Brain microvascular endothelial cell (primary cell): ENCODE data around the gene SKOR1.

ENCODE experiments used
- DNase-seq: peaks from one replicate; pipeline ENCODE4 v3.0.0-alpha.2; 2020
- H3K27ac ChIP-seq: fragments of 250-450 bp; sonication (Bioruptor Pico); 2 replicates; pipeline ENCODE4 v1.5.1; 2020; ENCODE audit warnings: mild to moderate bottlenecking, moderate library complexity
- H3K27me3 ChIP-seq: fragments of 250-450 bp; sonication (Bioruptor Pico); replicated peaks from 2 replicates; pipeline ENCODE4 v1.5.1; 2020; ENCODE audit warnings: mild to moderate bottlenecking
- H3K36me3 ChIP-seq: fragments of 250-450 bp; sonication (Bioruptor Pico); replicated peaks from 2 replicates; pipeline ENCODE4 v1.5.1; 2020; ENCODE audit warnings: mild to moderate bottlenecking
- H3K4me3 ChIP-seq: 2 replicates; pipeline ENCODE4 v1.5.1; 2011; ENCODE audit warnings: low read depth, mild to moderate bottlenecking, control low read depth, low read length, moderate library complexity
- CTCF ChIP-seq: IDR thresholded peaks from 2 replicates; pipeline ENCODE4 v1.5.1; 2011; ENCODE audit warnings: low read depth, mild to moderate bottlenecking, moderate library complexity, low read length, control low read depth, inconsistent platforms; ENCODE audit errors: missing control alignments
- in situ Hi-C: cut with HindIII; loops from 2 replicates; pipeline ENCODE4 v1.10.0; 2017; ENCODE audit warnings: low sequenced_read_pairs, low pct_ligation_motif_present

Gene SKOR1

GRCh38 chr15:67778968-67779548 is 46.3 kb upstream of the SKOR1 start:
- Histone ChIP-seq H3K27me3 (no peaks in the 10 kb centered on the region), H3K27ac (no peak overlapping the region), H3K36me3 (no peaks in the 10 kb centered on the region), H3K4me3 (no peak overlapping the region)
- in situ Hi-C loops: no loop called here
- TF ChIP-seq CTCF: no peak
- no peak for DNase-seq

GRCh38 chr15:67779549-67780111 is 45.7 kb upstream of the SKOR1 start:
- Histone ChIP-seq H3K27me3 (no peaks in the 10 kb centered on the region), H3K36me3 (no peaks in the 10 kb centered on the region), H3K27ac (no peak overlapping the region), H3K4me3 (no peak overlapping the region)
- DNase-seq: no peak
- in situ Hi-C loops: no loop called here
- no peak for TF ChIP-seq CTCF

- in situ Hi-C loops: no loop called here
- no peak overlapping the region for H3K27ac ChIP-seq
- no peak for DNase-seq
- no peak for TF ChIP-seq CTCF
- H3K4me3 ChIP-seq: no peak overlapping the region
- no peaks in the 10 kb centered on the region for H3K36me3 ChIP-seq
- no peaks in the 10 kb centered on the region for H3K27me3 ChIP-seq
These were observed 44.2 kb upstream of the SKOR1 start for GRCh38 chr15:67781061-67781460.

GRCh38 chr15:67781907-67782690 is 43.2 kb upstream of the SKOR1 start:
- in situ Hi-C loops: no loop called here
- Histone ChIP-seq H3K4me3 (no peak overlapping the region), H3K36me3 (no peaks in the 10 kb centered on the region), H3K27me3 (no peaks in the 10 kb centered on the region), H3K27ac (no peak overlapping the region)
- TF ChIP-seq CTCF: no peak
- no peak for DNase-seq

GRCh38 chr15:67782691-67782991 is 42.7 kb upstream of the SKOR1 start:
- no peak for DNase-seq
- Histone ChIP-seq H3K27me3 (no peaks in the 10 kb centered on the region), H3K4me3 (no peak overlapping the region), H3K27ac (no peak overlapping the region), H3K36me3 (no peaks in the 10 kb centered on the region)
- in situ Hi-C loops: no loop called here
- no peak for TF ChIP-seq CTCF

GRCh38 chr15:67783303-67783702 is 42.0 kb upstream of the SKOR1 start:
- Histone ChIP-seq H3K4me3 (no peak overlapping the region), H3K27ac (no peak overlapping the region), H3K27me3 (no peaks in the 10 kb centered on the region), H3K36me3 (no peaks in the 10 kb centered on the region)
- in situ Hi-C loops: no loop called here
- no peak for DNase-seq
- no peak for TF ChIP-seq CTCF
